ENCODE results near the gene HMGB2. TPM values are rescaled to one million over a fixed set of nuclear protein-coding genes. Genes with fewer than 3 reads are reported as not detected.

HMGB2 gene
- total and polyA plus RNA-seq, 2 donors (not counting 3 experiments of a cell fraction or from before 2014, with no cell fraction given) = 45.9 to 233 TPM

GRCh38 chr4:173311368-173311767 lies 22.8 kb downstream of the HMGB2 start:
- H3K9me3 ChIP-seq (replicated peaks; ENCODE audit: control insufficient read depth, insufficient read depth, low read length) = no peaks in the 10 kb centered on the region
- dilution Hi-C loops (cut with MboI; ENCODE audit: extremely low pct_ligation_motif_present, low sequenced_read_pairs) = no loop called here
- no TSS peak for BruUV-seq (replicated peaks)
- no peak overlapping the region for H3K27ac ChIP-seq (ENCODE audit: insufficient read depth, low read depth, low read length)
- H3K4me1 ChIP-seq (ENCODE audit: control insufficient read depth, extremely low read depth, insufficient read depth, low read length) = no peaks in the 10 kb centered on the region
- H3K4me3 ChIP-seq (replicated peaks in 1 of 3; ENCODE audit: insufficient read depth in 1 of 3, low read depth in 1 of 3, low read length in 3 of 3) = no peak overlapping the region
- no peaks in the 10 kb centered on the region for H3K9me1 ChIP-seq (replicated peaks; ENCODE audit: control insufficient read depth, extremely low read depth, insufficient read depth, low read length)
- no peak for TF ChIP-seq JUN (IDR thresholded peaks at IDR 0.05; ENCODE audit: borderline replicate concordance, insufficient read depth, insufficient read length, low read depth)
- TF ChIP-seq MAX (IDR thresholded peaks at IDR 0.05; ENCODE audit: insufficient read depth, insufficient read length) = no peak
- no peak for TF ChIP-seq MYC (IDR thresholded peaks at IDR 0.05; ENCODE audit: low read depth, low read length)
- TF ChIP-seq CTCF (IDR thresholded peaks at IDR 0.05; ENCODE audit: extremely low read depth in 1 of 2, insufficient read depth in 1 of 2, low read depth in 1 of 2, low read length in 2 of 2) = no peak
- no peak for TF ChIP-seq GATA2 (IDR thresholded peaks at IDR 0.05; ENCODE audit: insufficient read depth, insufficient read length, low read depth, low read length)
- no peak for TF ChIP-seq EZH2 (IDR thresholded peaks at IDR 0.05; ENCODE audit: borderline replicate concordance, low read depth, low read length, severe bottlenecking)
- no peak for TF ChIP-seq POLR2A (IDR thresholded peaks at IDR 0.05; ENCODE audit: low read depth, low read length)
- no peak for TF ChIP-seq POLR2AphosphoS5 (IDR thresholded peaks at IDR 0.05; ENCODE audit: insufficient read depth, low read depth, low read length)
- H4K20me1 ChIP-seq (replicated peaks; ENCODE audit: control insufficient read depth, extremely low read depth, insufficient read depth, low read length) = no peaks in the 10 kb centered on the region
- H3K4me2 ChIP-seq (ENCODE audit: insufficient read depth, low read length) = no peak overlapping the region
- DNase-seq (ENCODE audit: low read depth, low spot score) = no peak
- no peaks in the 10 kb centered on the region for H3K36me3 ChIP-seq (ENCODE audit: control insufficient read depth in 2 of 2, extremely low read depth in 1 of 2, insufficient read depth in 2 of 2, low read length in 2 of 2)
- no peak overlapping the region for H3K9ac ChIP-seq (replicated peaks; ENCODE audit: extremely low read depth, insufficient read depth, low read length)
- POLR2A ChIA-PET = no interaction called here
- H3K27me3 ChIP-seq (ENCODE audit: control insufficient read depth in 2 of 2, insufficient read depth in 2 of 2, low read length in 2 of 2) = no peaks in the 10 kb centered on the region
- CTCF ChIA-PET = no interaction called here
- FAIRE-seq = no peak
- no peaks in the 10 kb centered on the region for H3K79me2 ChIP-seq (ENCODE audit: control insufficient read depth, insufficient read depth, low read length)
- H2AFZ ChIP-seq (ENCODE audit: low read depth, low read length) = no peak overlapping the region
- intact Hi-C loops (cut with micrococcal nuclease) = no loop called here

Measured in endothelial cell of umbilical vein (primary cell).